ENCODE data around the gene EIF4G3.

GRCh38 chr1:21176586-21177555 lies at the start of gene EIF4G3:
- no peak for TF ChIP-seq CTCF (conservative IDR thresholded peaks at IDR 0.05 in 1 of 2, IDR thresholded peaks at IDR 0.05 in 1 of 2; ENCODE audit: extremely low read depth in 1 of 2, insufficient read depth in 1 of 2, low read depth in 1 of 2, low read length in 2 of 2)
- no peak for TF ChIP-seq EZH2 (IDR thresholded peaks at IDR 0.05; ENCODE audit: borderline replicate concordance, low read length)
